Measurements from ENCODE around the gene OLFML2A.

DNA sequence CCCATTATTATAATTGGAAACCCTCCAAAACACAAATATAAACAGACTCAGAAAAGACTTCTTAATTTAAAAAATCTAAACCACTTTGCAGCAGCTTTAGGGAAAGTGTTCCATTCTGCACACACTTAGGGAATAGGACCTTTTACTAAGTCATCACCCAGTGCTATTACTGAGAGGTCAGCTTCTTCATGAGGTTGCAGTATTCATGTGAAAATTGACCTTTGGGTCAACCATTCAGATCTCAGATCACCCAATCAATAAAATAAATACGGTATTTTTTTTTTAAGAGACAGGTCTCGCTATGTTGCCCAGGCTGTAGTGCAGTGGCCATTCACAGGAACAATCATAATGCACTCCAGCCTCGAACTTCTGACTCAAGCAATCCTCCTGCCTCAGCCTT lies 27.6 kb upstream of the OLFML2A start:
- no peak for TF ChIP-seq POLR2A (IDR thresholded peaks at IDR 0.05)
- TF ChIP-seq, protein P1, sequence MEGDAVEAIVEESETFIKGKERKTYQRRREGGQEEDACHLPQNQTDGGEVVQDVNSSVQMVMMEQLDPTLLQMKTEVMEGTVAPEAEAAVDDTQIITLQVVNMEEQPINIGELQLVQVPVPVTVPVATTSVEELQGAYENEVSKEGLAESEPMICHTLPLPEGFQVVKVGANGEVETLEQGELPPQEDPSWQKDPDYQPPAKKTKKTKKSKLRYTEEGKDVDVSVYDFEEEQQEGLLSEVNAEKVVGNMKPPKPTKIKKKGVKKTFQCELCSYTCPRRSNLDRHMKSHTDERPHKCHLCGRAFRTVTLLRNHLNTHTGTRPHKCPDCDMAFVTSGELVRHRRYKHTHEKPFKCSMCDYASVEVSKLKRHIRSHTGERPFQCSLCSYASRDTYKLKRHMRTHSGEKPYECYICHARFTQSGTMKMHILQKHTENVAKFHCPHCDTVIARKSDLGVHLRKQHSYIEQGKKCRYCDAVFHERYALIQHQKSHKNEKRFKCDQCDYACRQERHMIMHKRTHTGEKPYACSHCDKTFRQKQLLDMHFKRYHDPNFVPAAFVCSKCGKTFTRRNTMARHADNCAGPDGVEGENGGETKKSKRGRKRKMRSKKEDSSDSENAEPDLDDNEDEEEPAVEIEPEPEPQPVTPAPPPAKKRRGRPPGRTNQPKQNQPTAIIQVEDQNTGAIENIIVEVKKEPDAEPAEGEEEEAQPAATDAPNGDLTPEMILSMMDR (IDR thresholded peaks at IDR 0.05) = no peak
